ENCODE results near the gene ZNF775.

The ZNF775 gene

GRCh38 chr7:150444674-150445365, 65.7 kb downstream of the ZNF775 start:
- no peak for DNase-seq (ENCODE audit: extremely low spot score)
- TF ChIP-seq ZNF384 (IDR thresholded peaks at IDR 0.05) (no peak), ELF4 (IDR thresholded peaks at IDR 0.05) (no peak), LEF1 (IDR thresholded peaks at IDR 0.05; ENCODE audit: borderline replicate concordance) (no peak), CTBP1 (IDR thresholded peaks at IDR 0.05; ENCODE audit: borderline replicate concordance) (no peak), SUZ12 (IDR thresholded peaks at IDR 0.05) (no peak), FOXK2 (IDR thresholded peaks at IDR 0.05) (no peak), TARDBP (IDR thresholded peaks at IDR 0.05) (no peak), ARNT (IDR thresholded peaks at IDR 0.05) (no peak), HDGF (IDR thresholded peaks at IDR 0.05; ENCODE audit: borderline replicate concordance) (no peak)
- POLR2A ChIA-PET, result no interaction called here
- CTCF ChIA-PET, result interaction anchor here (0.6 kb wide), 1 partner anchor 157 kb away, joined by 3 read pairs; no protein-coding TSS in a partner anchor

- no peak for DNase-seq (ENCODE audit: extremely low spot score)
- ChIA-PET POLR2A (no interaction called here), CTCF (interaction anchor here (1.3 kb wide), 1 partner anchor 13 kb away, joined by 3 read pairs; no protein-coding TSS in a partner anchor)
- TF ChIP-seq NFRKB (IDR thresholded peaks at IDR 0.05) (no peak), CTBP1 (IDR thresholded peaks at IDR 0.05; ENCODE audit: borderline replicate concordance) (no peak), SP1 (IDR thresholded peaks at IDR 0.05) (no peak), FOXA1 (IDR thresholded peaks at IDR 0.05) (no peak), ARNT (IDR thresholded peaks at IDR 0.05) (no peak), ELF4 (IDR thresholded peaks at IDR 0.05) (no peak), FOXM1 (IDR thresholded peaks at IDR 0.05; ENCODE audit: borderline replicate concordance) (no peak), BHLHE40 (IDR thresholded peaks at IDR 0.05; ENCODE audit: borderline replicate concordance) (no peak), HDGF (IDR thresholded peaks at IDR 0.05; ENCODE audit: borderline replicate concordance) (no peak), FOXK2 (IDR thresholded peaks at IDR 0.05) (no peak), LEF1 (IDR thresholded peaks at IDR 0.05; ENCODE audit: borderline replicate concordance) (no peak), SUZ12 (IDR thresholded peaks at IDR 0.05) (no peak), ZNF384 (IDR thresholded peaks at IDR 0.05) (no peak), PKNOX1 (IDR thresholded peaks at IDR 0.05) (no peak), L3MBTL2 (conservative IDR thresholded peaks at IDR 0.05) (no peak), TARDBP (IDR thresholded peaks at IDR 0.05) (no peak)
Measured at GRCh38 chr7:150446288-150446938, 67.3 kb downstream of the ZNF775 start.
